Measurements from ENCODE around the gene MMP11. TPM values are rescaled to one million over a fixed set of nuclear protein-coding genes. Genes with fewer than 3 reads are reported as not detected.

MMP11 gene
- total and polyA plus RNA-seq, 2 of the 13 experiments (the other 11 are each of a cell fraction or from before 2014, with no cell fraction given), result 8.9 to 28.6 TPM

DNA sequence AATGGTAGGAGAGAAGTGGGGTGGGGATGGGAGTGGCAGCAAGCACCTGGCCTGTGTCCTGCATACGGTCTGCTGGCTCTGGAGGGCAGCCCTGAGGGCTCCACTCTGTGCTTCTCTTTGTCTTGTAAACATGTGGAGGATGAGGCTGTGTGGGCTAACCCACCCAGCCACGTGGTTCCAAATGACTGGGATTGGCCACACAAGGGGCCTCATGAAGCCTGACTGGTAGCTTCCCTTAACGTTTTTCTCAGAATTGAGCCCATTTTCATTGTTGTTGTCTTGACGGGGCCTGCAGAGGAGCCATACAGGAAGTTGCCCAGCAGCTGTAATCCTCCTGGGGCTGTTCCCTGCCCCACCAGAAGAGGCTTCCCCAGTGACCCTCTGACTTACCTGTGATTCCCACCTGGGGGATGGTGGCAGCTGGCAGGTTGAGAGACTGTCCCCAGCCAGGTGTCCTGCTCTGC is 48.1 kb downstream of the MMP11 start:
- TF ChIP-seq TBX2 (CRISPR knock-in tag; IDR thresholded peaks at IDR 0.05; ENCODE audit: borderline replicate concordance) (no peak), PPARG (CRISPR knock-in tag; conservative IDR thresholded peaks at IDR 0.05) (no peak), POGZ (CRISPR knock-in tag; IDR thresholded peaks at IDR 0.05) (no peak)
- POLR2A ChIA-PET, result no interaction called here
- in situ Hi-C loops (cut with HindIII; ENCODE audit: extremely low pct_ligation_motif_present, low pct_unique_long_range_greater_than_20kb), result no loop called here

GRCh38 chr22:23822101-23822671 is 49.5 kb downstream of the MMP11 start:
- in situ Hi-C loops (cut with HindIII; ENCODE audit: extremely low pct_ligation_motif_present, low pct_unique_long_range_greater_than_20kb) (no loop called here), intact Hi-C loops (cut with micrococcal nuclease; ENCODE audit: unreplicated experiment) (no loop called here)
- Histone ChIP-seq H2AFZ (ENCODE audit: low read length) (no peak overlapping the region), H3K4me1 (ENCODE audit: insufficient read depth, low read length) (peaks cover 24% of the 10 kb centered on the region), H3K4me3 (replicated peaks in 1 of 3; ENCODE audit: insufficient read depth in 1 of 3, low read depth in 2 of 3, low read length in 3 of 3) (no peak overlapping the region), H3K9ac (ENCODE audit: insufficient read depth, low read depth, low read length) (no peak overlapping the region), H3K79me2 (ENCODE audit: insufficient read depth, low read length) (no peaks in the 10 kb centered on the region), H3K36me3 (replicated peaks in 1 of 2; ENCODE audit: control insufficient read depth in 1 of 2, insufficient read depth in 2 of 2, low read length in 2 of 2) (peaks cover 50 to 76% of the 10 kb centered on the region in 2 experiments), H3K27ac (ENCODE audit: extremely low read length, insufficient read depth, low read length) (no peak overlapping the region), H3K9me3 (ENCODE audit: low read length) (no peaks in the 10 kb centered on the region), H3K27me3 (ENCODE audit: control insufficient read depth in 1 of 2, insufficient read depth in 2 of 2, low read length in 2 of 2) (no peaks in the 10 kb centered on the region), H3K4me2 (ENCODE audit: low read depth, low read length) (no peak overlapping the region), H4K20me1 (ENCODE audit: insufficient read depth, low read length) (no peaks in the 10 kb centered on the region)
- no peak for ATAC-seq
- WGBS (ENCODE audit: low lambda C conversion rate), result 97% methylated on average over 3 of the region's 6 CpGs
- no peak for FAIRE-seq
- CTCF ChIA-PET (ENCODE audit: low intra/inter-chr PET ratio, low total read pairs), result no interaction called here
- POLR2A ChIA-PET, result no interaction called here
- no TSS peak for BruUV-seq (replicated peaks)
- TF ChIP-seq ETV5 (CRISPR knock-in tag; IDR thresholded peaks at IDR 0.05; ENCODE audit: borderline replicate concordance), result no peak
- peak; percentile 12; the same call in 1 of the 2 replicates for TF ChIP-seq ZNF687 (CRISPR knock-in tag; IDR thresholded peaks at IDR 0.05)
- no peak for TF ChIP-seq SMYD3 (CRISPR knock-in tag; IDR thresholded peaks at IDR 0.05)
- no peak for DNase-seq (ENCODE audit: low spot score)

More for the DNA sequence above, 48.1 kb downstream of the MMP11 start:
- no peak overlapping the region for H2AFZ ChIP-seq (ENCODE audit: low read length)
- no peak overlapping the region for H3K4me2 ChIP-seq (ENCODE audit: low read depth, low read length)
- CTCF ChIA-PET (ENCODE audit: low intra/inter-chr PET ratio, low total read pairs), result no interaction called here
- H3K36me3 ChIP-seq (replicated peaks in 1 of 2; ENCODE audit: control insufficient read depth in 1 of 2, insufficient read depth in 2 of 2, low read length in 2 of 2), result peaks cover 49 to 76% of the 10 kb centered on the region in 2 experiments
- no peak overlapping the region for H3K9ac ChIP-seq (ENCODE audit: insufficient read depth, low read depth, low read length)
- WGBS (ENCODE audit: low lambda C conversion rate), result 100% methylated on average over 1 of the region's 4 CpGs
- H3K4me1 ChIP-seq (ENCODE audit: insufficient read depth, low read length), result peaks cover 11% of the 10 kb centered on the region
- H3K27ac ChIP-seq (ENCODE audit: extremely low read length, insufficient read depth, low read length), result no peak overlapping the region
- intact Hi-C loops (cut with micrococcal nuclease; ENCODE audit: unreplicated experiment), result no loop called here
- H3K27me3 ChIP-seq (ENCODE audit: control insufficient read depth in 1 of 2, insufficient read depth in 2 of 2, low read length in 2 of 2), result no peaks in the 10 kb centered on the region
- H3K4me3 ChIP-seq (replicated peaks in 1 of 3; ENCODE audit: insufficient read depth in 1 of 3, low read depth in 2 of 3, low read length in 3 of 3), result no peak overlapping the region
- DNase-seq (ENCODE audit: low spot score) (no peak), ATAC-seq (no peak), FAIRE-seq (no peak)
- H3K79me2 ChIP-seq (ENCODE audit: insufficient read depth, low read length), result no peaks in the 10 kb centered on the region
- H3K9me3 ChIP-seq (ENCODE audit: low read length), result no peaks in the 10 kb centered on the region
- no TSS peak for BruUV-seq (replicated peaks)
- no peaks in the 10 kb centered on the region for H4K20me1 ChIP-seq (ENCODE audit: insufficient read depth, low read length)
